Breast epithelium (tissue), 3 donors: ENCODE measurements around the gene ASB10.

Experiments used
- POLR2A ChIP-seq: fragments of 450-650 bp; IDR thresholded peaks from one replicate; pipeline ENCODE4 v1.6.1; 2016; ENCODE audit warnings: antibody characterized with exemption, mild to moderate bottlenecking, moderate library complexity
- POLR2AphosphoS5 ChIP-seq, 3 donors: sonication (generic); formaldehyde crosslinking; IDR thresholded peaks; one replicate each; pipeline ENCODE4 v1.6.1; 2017; ENCODE audit warnings: antibody characterized with exemption in 3 of 3
- TF ChIP-seq, protein P1 (sequence below), 3 donors: fragments of 450-650 bp; IDR thresholded peaks; one replicate each; pipeline ENCODE4 v1.5.1; 2016 to 2017; ENCODE audit warnings: antibody characterized with exemption in 3 of 3, mild to moderate bottlenecking in 3 of 3, moderate library complexity in 3 of 3

- TF ChIP-seq, protein P1, sequence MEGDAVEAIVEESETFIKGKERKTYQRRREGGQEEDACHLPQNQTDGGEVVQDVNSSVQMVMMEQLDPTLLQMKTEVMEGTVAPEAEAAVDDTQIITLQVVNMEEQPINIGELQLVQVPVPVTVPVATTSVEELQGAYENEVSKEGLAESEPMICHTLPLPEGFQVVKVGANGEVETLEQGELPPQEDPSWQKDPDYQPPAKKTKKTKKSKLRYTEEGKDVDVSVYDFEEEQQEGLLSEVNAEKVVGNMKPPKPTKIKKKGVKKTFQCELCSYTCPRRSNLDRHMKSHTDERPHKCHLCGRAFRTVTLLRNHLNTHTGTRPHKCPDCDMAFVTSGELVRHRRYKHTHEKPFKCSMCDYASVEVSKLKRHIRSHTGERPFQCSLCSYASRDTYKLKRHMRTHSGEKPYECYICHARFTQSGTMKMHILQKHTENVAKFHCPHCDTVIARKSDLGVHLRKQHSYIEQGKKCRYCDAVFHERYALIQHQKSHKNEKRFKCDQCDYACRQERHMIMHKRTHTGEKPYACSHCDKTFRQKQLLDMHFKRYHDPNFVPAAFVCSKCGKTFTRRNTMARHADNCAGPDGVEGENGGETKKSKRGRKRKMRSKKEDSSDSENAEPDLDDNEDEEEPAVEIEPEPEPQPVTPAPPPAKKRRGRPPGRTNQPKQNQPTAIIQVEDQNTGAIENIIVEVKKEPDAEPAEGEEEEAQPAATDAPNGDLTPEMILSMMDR (IDR thresholded peaks at IDR 0.05) = no peak
- no peak for TF ChIP-seq POLR2A
- TF ChIP-seq POLR2AphosphoS5 (IDR thresholded peaks at IDR 0.05) = no peak
Observed at GRCh38 chr7:151135525-151135845, 51.6 kb downstream of the ASB10 start.
